Trophoblast cell (in vitro differentiated cells and primary cell): ENCODE results near the gene KIF26B.
A peak's percentile ranks its signal among the peaks of the same experiment; 100 is the strongest.

ENCODE experiments used
- DNase-seq, 2 donors: peaks; one replicate each; pipeline ENCODE4 v3.0.0-alpha.2; 2016
- H2AFZ ChIP-seq: 2 replicates; pipeline ENCODE4 v1.6.1; 2013; ENCODE audit warnings: low read length, moderate library complexity, mild to moderate bottlenecking; ENCODE audit not compliant: insufficient read depth, poor library complexity
- H2AK5ac ChIP-seq: 2 replicates; pipeline ENCODE4 v1.6.1; 2013; ENCODE audit warnings: mild to moderate bottlenecking, low read length
- H2BK120ac ChIP-seq: 2 replicates; pipeline ENCODE4 v1.6.1; 2013; ENCODE audit warnings: low read length, mild to moderate bottlenecking, moderate library complexity; ENCODE audit not compliant: insufficient read depth, poor library complexity
- H2BK12ac ChIP-seq: 2 replicates; pipeline ENCODE4 v1.6.1; 2013; ENCODE audit warnings: mild to moderate bottlenecking, low read length, moderate library complexity
- H2BK5ac ChIP-seq: 2 replicates; pipeline ENCODE4 v1.6.1; 2013; ENCODE audit warnings: low read length, low read depth, moderate library complexity, mild to moderate bottlenecking; ENCODE audit not compliant: poor library complexity
- H3K14ac ChIP-seq: 2 replicates; pipeline ENCODE4 v1.6.1; 2013; ENCODE audit warnings: mild to moderate bottlenecking, low read length
- H3K18ac ChIP-seq: 2 replicates; pipeline ENCODE4 v1.6.1; 2013; ENCODE audit warnings: mild to moderate bottlenecking, low read length
- H3K23ac ChIP-seq: 2 replicates; pipeline ENCODE4 v1.6.1; 2013; ENCODE audit warnings: low read length
- H3K27ac ChIP-seq: 2 replicates; pipeline ENCODE4 v1.5.1; 2013; ENCODE audit warnings: low read depth, mild to moderate bottlenecking, inconsistent platforms, low read length, moderate library complexity
- H3K27me3 ChIP-seq: 2 replicates; pipeline ENCODE4 v1.6.1; 2013; ENCODE audit warnings: inconsistent platforms, mild to moderate bottlenecking, low read length, moderate library complexity; ENCODE audit not compliant: insufficient read depth
- H3K36me3 ChIP-seq, 2 experiments: 1 replicate in 1 of 2; 2 replicates in 1 of 2; pipeline ENCODE4 v1.6.1; 2013; ENCODE audit warnings: low read length in 2 of 2, mild to moderate bottlenecking in 2 of 2, moderate library complexity in 1 of 2; ENCODE audit not compliant: insufficient read depth in 2 of 2, control insufficient read depth in 1 of 2
- H3K4ac ChIP-seq: 2 replicates; pipeline ENCODE4 v1.6.1; 2013; ENCODE audit warnings: low read depth, mild to moderate bottlenecking, low read length, moderate library complexity
- H3K4me1 ChIP-seq, 2 experiments: 1 replicate in 1 of 2; 2 replicates in 1 of 2; pipeline ENCODE4 v1.6.1; 2013; ENCODE audit warnings: low read length in 2 of 2, mild to moderate bottlenecking in 2 of 2, moderate library complexity in 1 of 2; ENCODE audit not compliant: insufficient read depth in 2 of 2, control insufficient read depth in 1 of 2
- H3K4me2 ChIP-seq: 2 replicates; pipeline ENCODE4 v1.6.1; 2013; ENCODE audit warnings: inconsistent platforms, mild to moderate bottlenecking, low read length, moderate library complexity
- H3K4me3 ChIP-seq: 2 replicates; pipeline ENCODE4 v1.5.1; 2013; ENCODE audit warnings: mild to moderate bottlenecking, low read depth, low read length, inconsistent platforms
- H3K79me1 ChIP-seq: one replicate; pipeline ENCODE4 v1.6.1; 2013; ENCODE audit warnings: low read length
- H3K79me2 ChIP-seq: 2 replicates; pipeline ENCODE4 v1.6.1; 2013; ENCODE audit warnings: low read length, mild to moderate bottlenecking; ENCODE audit not compliant: control insufficient read depth, insufficient read depth, poor library complexity
- H3K9ac ChIP-seq: 2 replicates; pipeline ENCODE4 v1.6.1; 2013; ENCODE audit warnings: mild to moderate bottlenecking, low read length
- H3K9me3 ChIP-seq: 2 replicates; pipeline ENCODE4 v1.6.1; 2013; ENCODE audit warnings: low read depth, mild to moderate bottlenecking, control low read depth, inconsistent platforms, low read length; ENCODE audit not compliant: insufficient read depth
- H4K12ac ChIP-seq: 2 replicates; pipeline ENCODE4 v1.6.1; 2013; ENCODE audit warnings: low read depth, mild to moderate bottlenecking, low read length, moderate library complexity
- H4K8ac ChIP-seq: 2 replicates; pipeline ENCODE4 v1.6.1; 2013; ENCODE audit warnings: low read depth, mild to moderate bottlenecking, low read length, moderate library complexity
- H4K91ac ChIP-seq: one replicate; pipeline ENCODE4 v1.6.1; 2013; ENCODE audit warnings: low read depth, mild to moderate bottlenecking, low read length, moderate library complexity
- WGBS: extraction: QIAGEN DNeasy Blood & Tissue Kit; methylation state at CpG from one replicate; pipeline ENCODE4 v1.1.7; 2013; ENCODE audit warnings: missing lambda C conversion rate; ENCODE audit not compliant: insufficient read length, insufficient coverage; ENCODE audit errors: extremely low coverage; 5-methylcytosine and 5-hydroxymethylcytosine counted together

Gene KIF26B

DNA sequence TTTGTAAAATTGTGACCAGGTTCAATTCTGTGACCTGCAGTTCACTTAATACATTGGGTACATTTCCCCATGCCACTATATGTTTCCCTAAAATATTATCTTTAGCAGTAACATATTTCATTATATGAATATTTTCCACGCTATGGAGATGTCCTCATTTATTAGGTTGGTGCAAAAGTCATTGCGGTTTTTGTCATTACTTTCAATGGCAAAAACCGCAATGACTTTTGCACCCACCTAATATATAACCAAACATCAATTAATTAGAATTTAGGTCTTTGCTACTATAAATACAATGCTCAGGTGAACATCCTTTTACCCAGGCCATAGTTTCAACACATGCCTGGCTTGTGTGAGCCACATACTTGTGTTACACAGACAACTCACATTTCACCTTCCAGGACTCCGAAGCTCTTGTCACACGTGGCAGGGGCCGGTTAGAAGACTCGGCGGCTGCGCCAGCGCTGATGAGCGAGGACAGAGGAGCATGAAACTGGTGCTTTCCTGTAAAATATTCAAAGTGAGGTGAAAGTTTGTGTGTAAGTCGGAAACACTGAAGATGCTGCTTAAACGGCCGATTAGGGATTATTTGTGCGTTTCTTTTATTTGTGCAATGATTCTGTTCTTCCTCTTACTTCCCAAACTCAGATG is 215.5 kb downstream of the KIF26B start:
- no peak overlapping the region for H3K27ac ChIP-seq
- peak overlapping the region; percentile 8 for H4K91ac ChIP-seq
- no peak overlapping the region for H3K23ac ChIP-seq
- H2BK120ac ChIP-seq = no peak overlapping the region
- H3K36me3 ChIP-seq = peaks cover 33 to 44% of the 10 kb centered on the region in 2 experiments
- peaks cover 3% of the 10 kb centered on the region for H3K9me3 ChIP-seq
- no peak overlapping the region for H4K8ac ChIP-seq
- no peak overlapping the region for H2BK5ac ChIP-seq
- no peak overlapping the region for H3K4me3 ChIP-seq
- H3K18ac ChIP-seq = no peak overlapping the region
- H4K12ac ChIP-seq = no peak overlapping the region
- H3K4ac ChIP-seq = no peak overlapping the region
- H2AK5ac ChIP-seq = no peak overlapping the region
- H2AFZ ChIP-seq = no peak overlapping the region
- no peak overlapping the region for H2BK12ac ChIP-seq
- H3K27me3 ChIP-seq = no peaks in the 10 kb centered on the region
- H3K9ac ChIP-seq = no peak overlapping the region
- peaks cover 3% of the 10 kb centered on the region for H3K79me1 ChIP-seq
- peaks cover 4 to 6% of the 10 kb centered on the region in 2 experiments for H3K4me1 ChIP-seq
- H3K4me2 ChIP-seq = no peak overlapping the region
- DNase-seq = no peak
- WGBS = no CpG with 5 or more reads among the region's 15 CpGs
- no peaks in the 10 kb centered on the region for H3K79me2 ChIP-seq
- H3K14ac ChIP-seq = no peak overlapping the region

DNA sequence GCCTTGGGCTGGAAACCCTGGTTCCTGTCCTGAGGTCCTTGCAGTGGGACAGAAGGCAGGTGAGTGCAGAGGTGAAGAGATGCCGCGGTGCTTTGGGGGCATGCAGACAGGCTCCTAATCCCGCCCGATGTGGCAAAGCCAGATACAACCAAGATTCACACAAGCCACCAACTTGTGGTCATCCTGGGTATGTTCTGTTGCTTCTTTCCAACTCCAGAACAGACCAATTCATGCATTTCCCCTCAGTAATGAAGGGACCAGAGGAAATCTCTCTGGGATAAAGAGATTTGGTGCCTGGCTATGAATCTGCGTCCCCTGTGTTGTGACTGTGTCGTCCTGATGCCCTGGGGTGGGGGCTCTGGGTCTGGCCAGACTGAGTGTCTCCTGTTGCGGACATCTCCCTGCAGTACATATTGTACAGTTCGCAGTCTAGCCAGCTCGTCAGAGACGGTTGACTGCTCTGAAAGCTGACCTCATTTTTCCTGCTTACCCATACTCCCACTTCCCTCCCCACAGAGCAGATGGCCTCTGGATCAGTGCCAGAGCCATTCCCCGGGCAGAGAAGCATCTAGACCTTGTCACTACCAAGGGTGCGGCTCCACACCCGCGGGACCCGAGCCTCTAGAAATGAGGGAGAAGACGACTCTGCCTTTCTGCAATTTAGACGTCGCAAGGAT is 216.3 kb downstream of the KIF26B start:
- H4K12ac ChIP-seq = no peak overlapping the region
- no peak overlapping the region for H3K18ac ChIP-seq
- no CpG with 5 or more reads among the region's 18 CpGs for WGBS
- H3K27me3 ChIP-seq = no peaks in the 10 kb centered on the region
- H2BK5ac ChIP-seq = peak overlapping the region; percentile 21
- no peak overlapping the region for H3K14ac ChIP-seq
- H3K27ac ChIP-seq = no peak overlapping the region
- DNase-seq = no peak
- H3K4ac ChIP-seq = peak overlapping the region; percentile 9
- no peak overlapping the region for H3K9ac ChIP-seq
- H3K4me1 ChIP-seq = peaks cover 4 to 6% of the 10 kb centered on the region in 2 experiments
- no peak overlapping the region for H4K91ac ChIP-seq
- peaks cover 33 to 45% of the 10 kb centered on the region in 2 experiments for H3K36me3 ChIP-seq
- H2BK120ac ChIP-seq = no peak overlapping the region
- peaks cover 3% of the 10 kb centered on the region for H3K9me3 ChIP-seq
- no peak overlapping the region for H3K23ac ChIP-seq
- H3K79me1 ChIP-seq = peaks cover 3% of the 10 kb centered on the region
- H3K4me3 ChIP-seq = no peak overlapping the region
- no peak overlapping the region for H3K4me2 ChIP-seq
- no peak overlapping the region for H2AK5ac ChIP-seq
- no peak overlapping the region for H4K8ac ChIP-seq
- no peak overlapping the region for H2BK12ac ChIP-seq
- H3K79me2 ChIP-seq = no peaks in the 10 kb centered on the region
- H2AFZ ChIP-seq = no peak overlapping the region

DNA sequence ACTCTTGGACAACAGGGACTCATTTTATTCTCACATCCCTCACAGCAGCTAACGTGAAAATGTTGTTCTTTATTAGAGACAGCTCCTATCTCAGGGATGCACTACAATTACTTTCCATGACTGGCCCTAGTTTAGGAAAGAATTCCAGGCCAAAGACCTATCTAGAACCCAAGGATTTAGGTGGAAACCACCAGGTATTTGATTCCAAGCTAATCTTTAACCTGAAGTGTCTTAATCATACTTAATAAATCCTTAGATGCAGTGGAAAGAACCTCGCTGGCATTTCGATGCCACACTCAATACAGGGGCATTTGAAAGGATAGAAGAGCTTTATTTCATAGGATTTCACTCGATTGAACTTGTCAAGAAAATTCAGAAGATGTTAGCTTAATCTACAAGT is 218.3 kb downstream of the KIF26B start:
- no peaks in the 10 kb centered on the region for H3K27me3 ChIP-seq
- H3K27ac ChIP-seq = no peak overlapping the region
- no peak overlapping the region for H4K91ac ChIP-seq
- H3K4ac ChIP-seq = no peak overlapping the region
- no peak overlapping the region for H3K18ac ChIP-seq
- no peak for DNase-seq
- H2AFZ ChIP-seq = no peak overlapping the region
- H3K9ac ChIP-seq = no peak overlapping the region
- no peak overlapping the region for H4K12ac ChIP-seq
- H3K23ac ChIP-seq = no peak overlapping the region
- H3K9me3 ChIP-seq = peaks cover 3% of the 10 kb centered on the region
- H3K79me1 ChIP-seq = peaks cover 6% of the 10 kb centered on the region
- WGBS = no CpG with 5 or more reads among the region's 4 CpGs
- H3K4me2 ChIP-seq = no peak overlapping the region
- no peak overlapping the region for H3K4me3 ChIP-seq
- H2BK12ac ChIP-seq = no peak overlapping the region
- no peak overlapping the region for H3K14ac ChIP-seq
- no peak overlapping the region for H4K8ac ChIP-seq
- no peak overlapping the region for H2BK5ac ChIP-seq
- H2BK120ac ChIP-seq = no peak overlapping the region
- peaks cover 22 to 32% of the 10 kb centered on the region in 2 experiments for H3K36me3 ChIP-seq
- H3K4me1 ChIP-seq = peaks cover 4 to 6% of the 10 kb centered on the region in 2 experiments
- H2AK5ac ChIP-seq = no peak overlapping the region
- H3K79me2 ChIP-seq = no peaks in the 10 kb centered on the region

DNA sequence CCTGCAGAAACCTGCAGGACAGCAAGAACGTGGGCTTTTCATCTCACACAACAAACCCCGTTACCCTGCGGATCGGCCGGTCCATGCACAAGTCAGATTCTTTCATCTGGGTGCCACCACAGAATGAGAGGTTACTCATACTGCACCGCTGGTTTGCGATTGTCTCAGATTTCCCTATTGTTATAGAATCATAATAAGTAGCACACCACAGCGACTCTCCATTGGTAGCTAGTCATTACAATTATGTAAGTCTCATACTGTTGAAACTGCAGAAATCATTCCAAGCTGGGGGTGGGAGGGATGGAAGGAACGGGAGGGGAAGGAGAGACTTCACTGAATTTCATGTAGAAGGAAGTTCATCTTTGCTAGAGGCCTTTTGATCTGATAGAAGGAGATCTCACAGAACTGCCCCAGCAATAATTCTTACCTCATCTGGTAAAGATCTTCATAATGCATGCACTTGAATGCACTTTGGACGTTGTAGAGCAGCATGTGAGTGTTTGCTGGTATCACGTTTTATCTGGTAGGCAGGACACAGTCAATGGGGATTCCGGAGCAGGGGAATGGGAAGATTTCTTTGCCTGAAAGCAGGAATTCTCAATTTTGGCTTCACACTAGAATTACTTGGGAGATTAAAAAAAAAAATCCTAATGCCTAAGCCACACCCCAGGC is 221.1 kb downstream of the KIF26B start:
- H4K91ac ChIP-seq = no peak overlapping the region
- peaks cover 3% of the 10 kb centered on the region for H3K9me3 ChIP-seq
- DNase-seq = no peak
- no peak overlapping the region for H3K4ac ChIP-seq
- peaks cover 6 to 8% of the 10 kb centered on the region in 2 experiments for H3K4me1 ChIP-seq
- no peak overlapping the region for H3K4me2 ChIP-seq
- peaks cover 7% of the 10 kb centered on the region for H3K79me1 ChIP-seq
- WGBS = no CpG with 5 or more reads among the region's 12 CpGs
- H2BK5ac ChIP-seq = no peak overlapping the region
- H3K27me3 ChIP-seq = no peaks in the 10 kb centered on the region
- peaks cover 14 to 22% of the 10 kb centered on the region in 2 experiments for H3K36me3 ChIP-seq
- H3K4me3 ChIP-seq = no peak overlapping the region
- no peak overlapping the region for H3K14ac ChIP-seq
- H4K12ac ChIP-seq = no peak overlapping the region
- H2BK120ac ChIP-seq = no peak overlapping the region
- H3K23ac ChIP-seq = no peak overlapping the region
- no peak overlapping the region for H4K8ac ChIP-seq
- H3K18ac ChIP-seq = no peak overlapping the region
- H3K9ac ChIP-seq = no peak overlapping the region
- H3K79me2 ChIP-seq = no peaks in the 10 kb centered on the region
- no peak overlapping the region for H2BK12ac ChIP-seq
- H2AK5ac ChIP-seq = no peak overlapping the region
- no peak overlapping the region for H3K27ac ChIP-seq
- H2AFZ ChIP-seq = no peak overlapping the region
